GM18519 (cell line): ENCODE data around the gene HTR3D.
"Not testable (repeated sequence)": the region's sequence is repeated elsewhere in the genome, so short reads cannot be mapped to it uniquely, and the experiment has no call there.

Experiments used
- ATAC-seq: cut with Tn5 transposase; IDR thresholded peaks from one replicate; pipeline ENCODE4 v1.9.1; 2021; ENCODE audit warnings: mild to moderate bottlenecking, moderate library complexity; ENCODE audit not compliant: unreplicated experiment, low FRiP score

Gene HTR3D

GRCh38 chr3:184062637-184063036 is 31.1 kb downstream of the HTR3D start:
- no peak for ATAC-seq

- no peak for ATAC-seq
These were observed 34.7 kb downstream of the HTR3D start for GRCh38 chr3:184066211-184066610.

GRCh38 chr3:184067573-184068055 is 36.1 kb downstream of the HTR3D start:
- ATAC-seq: no peak

- no peak for ATAC-seq
These were observed 36.8 kb downstream of the HTR3D start for GRCh38 chr3:184068344-184068743.

GRCh38 chr3:184071142-184071541 is 39.6 kb downstream of the HTR3D start:
- ATAC-seq: not testable (repeated sequence)

GRCh38 chr3:184073621-184074020 is 42.1 kb downstream of the HTR3D start:
- ATAC-seq: no peak

- no peak for ATAC-seq
These were observed 44.4 kb downstream of the HTR3D start for GRCh38 chr3:184075901-184076300.

- ATAC-seq: no peak
These were observed 46.3 kb downstream of the HTR3D start for GRCh38 chr3:184077881-184078280.

GRCh38 chr3:184078851-184079250 is 47.3 kb downstream of the HTR3D start:
- ATAC-seq: no peak

GRCh38 chr3:184081116-184081830 is 49.7 kb downstream of the HTR3D start:
- no peak for ATAC-seq

GRCh38 chr3:184082034-184082433 is 50.5 kb downstream of the HTR3D start:
- no peak for ATAC-seq

- ATAC-seq: no peak
These were observed 50.9 kb downstream of the HTR3D start for GRCh38 chr3:184082465-184082864.

- no peak for ATAC-seq
These were observed 53.9 kb downstream of the HTR3D start for GRCh38 chr3:184085389-184085852.
